HG03103 (cell line): ENCODE results near the gene TMPRSS2.

Experiments used
- ATAC-seq: cut with Tn5 transposase; IDR thresholded peaks from one replicate; pipeline ENCODE4 v1.9.1; 2021; ENCODE audit warnings: low read depth; ENCODE audit not compliant: unreplicated experiment

Gene TMPRSS2

DNA sequence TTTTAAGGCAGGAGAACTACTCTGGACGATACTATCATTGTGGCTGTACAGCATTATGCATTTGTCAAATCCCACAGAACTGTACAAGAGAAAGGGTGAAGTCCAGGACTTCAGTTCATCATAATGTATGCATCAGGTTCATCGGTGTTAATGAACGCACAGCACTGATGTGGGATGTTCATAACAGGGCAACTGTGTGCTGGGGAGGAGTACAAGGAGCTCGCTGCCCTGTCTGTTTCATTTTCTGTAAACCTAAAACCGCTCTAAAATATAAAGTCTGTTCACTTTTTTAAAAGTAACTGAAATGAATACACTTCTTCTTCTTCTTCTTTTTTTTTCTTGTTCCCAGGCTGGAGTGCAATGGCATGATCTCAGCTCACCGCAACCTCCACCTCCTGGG lies 25.0 kb downstream of the TMPRSS2 start:
- no peak for ATAC-seq

- ATAC-seq, result no peak
These were observed 25.7 kb downstream of the TMPRSS2 start for GRCh38 chr21:41482301-41482700.

DNA sequence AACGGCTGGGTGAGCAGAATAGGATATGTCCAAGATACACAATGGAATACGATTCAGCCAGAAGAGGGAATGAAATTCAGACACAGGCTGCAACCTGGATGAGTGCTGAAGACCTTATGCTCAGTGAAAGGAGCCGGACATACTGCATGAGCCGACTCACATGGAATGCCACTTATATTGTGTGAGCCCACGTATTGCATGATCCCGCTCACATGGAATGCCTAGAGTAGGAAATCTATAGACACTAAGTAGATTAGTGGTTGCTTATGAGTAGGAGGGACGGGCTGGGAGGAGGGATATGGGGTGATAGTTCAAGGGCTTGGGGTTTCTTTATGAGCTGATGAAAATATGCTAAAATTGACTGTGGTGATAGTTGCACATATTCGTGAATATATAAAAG lies 26.8 kb downstream of the TMPRSS2 start:
- no peak for ATAC-seq

DNA sequence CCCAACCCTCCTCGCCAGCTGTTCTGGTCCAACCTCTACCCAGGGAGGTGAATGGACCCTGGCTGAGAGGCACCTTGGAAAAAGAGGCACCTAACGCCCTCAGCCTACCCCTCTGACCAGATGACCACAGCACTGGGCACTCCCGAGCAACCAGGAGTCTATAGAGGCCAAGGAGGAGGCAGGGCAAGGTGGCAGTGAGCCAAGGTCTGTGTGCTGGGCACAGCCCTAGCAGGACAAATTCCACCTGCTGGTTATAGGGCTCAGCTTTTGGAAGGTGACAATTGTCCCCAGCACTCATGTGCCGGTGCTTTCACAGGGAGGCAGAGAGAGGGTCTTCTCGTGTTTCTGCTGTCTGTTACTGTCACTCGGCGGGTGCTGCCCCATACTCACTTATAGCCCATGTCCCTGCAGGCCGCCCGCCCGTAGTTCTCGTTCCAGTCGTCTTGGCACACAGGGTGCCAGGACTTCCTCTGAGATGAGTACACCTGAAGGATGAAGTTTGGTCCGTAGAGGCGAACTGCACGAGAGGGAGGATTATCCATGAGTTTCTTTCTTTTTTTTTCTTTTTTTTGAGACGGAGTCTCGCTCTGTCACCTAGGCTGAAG lies 27.8 kb downstream of the TMPRSS2 start:
- ATAC-seq, result no peak

GRCh38 chr21:41479686-41480085 lies 28.3 kb downstream of the TMPRSS2 start:
- no peak for ATAC-seq

DNA sequence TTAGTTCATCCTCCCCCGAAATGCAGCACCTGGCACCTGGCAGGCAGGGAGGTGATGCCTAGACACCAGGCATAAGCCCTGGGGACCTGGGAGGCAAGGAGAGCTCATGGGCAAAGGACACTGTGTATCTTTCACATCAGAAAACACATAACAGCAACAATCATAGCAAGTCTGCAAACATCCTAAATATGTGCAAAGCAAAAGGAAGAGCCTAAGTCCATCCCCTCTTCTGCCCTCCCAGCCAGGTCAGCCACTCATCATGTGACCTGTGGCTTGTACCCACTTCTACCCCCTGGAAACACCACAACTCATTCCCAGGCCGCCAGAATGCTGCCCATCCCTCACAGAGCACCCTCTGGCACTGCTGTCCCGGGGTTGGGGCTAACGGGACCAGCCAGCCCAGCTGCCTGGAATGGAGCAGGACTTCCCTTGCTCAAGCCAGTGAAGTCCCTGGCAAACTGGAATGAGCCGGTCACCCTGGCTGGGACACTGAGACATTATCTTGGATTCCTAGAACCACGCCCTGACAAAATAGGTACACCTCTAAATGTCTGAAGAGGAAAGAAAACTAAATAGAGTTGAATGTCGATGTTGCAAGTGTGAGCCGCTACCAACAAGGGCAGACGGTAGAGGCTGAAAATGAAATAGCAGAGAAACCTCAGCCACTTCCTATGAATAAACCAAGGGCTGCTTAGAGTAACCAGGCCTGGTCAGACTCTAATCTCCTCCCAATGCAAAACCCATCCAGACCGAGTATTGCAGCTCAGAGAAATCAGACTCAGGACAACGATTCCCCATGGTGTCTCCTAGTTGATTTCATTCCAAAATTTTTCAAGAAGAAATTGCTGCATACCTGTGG lies 29.4 kb downstream of the TMPRSS2 start:
- no peak for ATAC-seq

DNA sequence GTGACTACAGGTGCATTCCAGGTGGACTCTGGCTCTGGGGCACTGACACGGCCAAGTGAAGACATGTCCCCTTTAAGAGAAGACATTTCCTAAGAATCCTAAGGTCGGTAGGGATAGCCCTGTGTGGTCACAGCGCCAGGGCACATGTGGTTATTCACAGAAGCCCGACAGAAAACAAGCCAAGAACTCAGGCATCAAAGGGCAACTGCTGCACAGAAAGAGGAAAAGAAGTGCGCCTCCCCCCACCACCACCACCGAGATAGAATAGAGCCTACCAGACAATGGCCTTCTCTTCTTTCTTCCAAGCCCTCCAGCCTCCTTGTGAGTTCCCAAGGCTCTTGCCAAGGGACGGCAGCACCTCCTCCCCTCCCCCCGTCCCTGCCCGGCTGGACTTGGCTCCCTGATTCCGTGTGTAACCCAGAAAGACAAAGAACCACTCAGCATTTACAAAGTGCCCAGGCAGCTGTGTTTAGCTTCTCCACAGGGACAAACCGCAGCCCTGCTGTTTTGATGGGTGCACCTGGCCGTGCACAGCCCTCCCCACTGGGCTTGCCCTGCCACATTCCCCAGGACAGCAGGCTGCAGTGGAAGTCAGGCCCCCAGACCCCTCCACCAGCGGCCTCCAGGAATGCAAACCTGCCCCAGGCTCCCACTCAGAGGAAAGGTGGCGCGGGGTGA lies 30.2 kb downstream of the TMPRSS2 start:
- ATAC-seq, result no peak

- ATAC-seq, result no peak
These were observed 32.1 kb downstream of the TMPRSS2 start for GRCh38 chr21:41475714-41476420.

GRCh38 chr21:41472753-41473548 lies 35.0 kb downstream of the TMPRSS2 start:
- no peak for ATAC-seq

DNA sequence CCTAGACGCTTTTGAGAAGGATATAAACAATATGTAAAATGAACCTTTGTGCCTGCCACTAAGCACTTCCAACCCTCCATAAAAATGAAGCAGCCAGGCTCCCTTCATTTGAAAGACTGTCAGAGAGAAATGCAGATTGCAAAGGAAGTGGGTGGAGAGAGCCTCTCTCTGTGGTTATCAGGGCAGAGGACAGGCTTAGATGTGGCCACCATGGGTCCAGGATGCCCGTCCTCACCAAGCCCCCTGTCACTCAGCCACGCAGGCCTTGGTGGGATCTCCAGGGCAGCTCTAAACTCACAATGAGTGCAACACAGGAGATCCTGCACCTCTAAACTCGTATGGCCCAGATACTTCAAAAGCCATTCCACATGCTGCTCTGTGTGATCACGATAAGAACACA lies 37.9 kb downstream of the TMPRSS2 start:
- ATAC-seq, result no peak

DNA sequence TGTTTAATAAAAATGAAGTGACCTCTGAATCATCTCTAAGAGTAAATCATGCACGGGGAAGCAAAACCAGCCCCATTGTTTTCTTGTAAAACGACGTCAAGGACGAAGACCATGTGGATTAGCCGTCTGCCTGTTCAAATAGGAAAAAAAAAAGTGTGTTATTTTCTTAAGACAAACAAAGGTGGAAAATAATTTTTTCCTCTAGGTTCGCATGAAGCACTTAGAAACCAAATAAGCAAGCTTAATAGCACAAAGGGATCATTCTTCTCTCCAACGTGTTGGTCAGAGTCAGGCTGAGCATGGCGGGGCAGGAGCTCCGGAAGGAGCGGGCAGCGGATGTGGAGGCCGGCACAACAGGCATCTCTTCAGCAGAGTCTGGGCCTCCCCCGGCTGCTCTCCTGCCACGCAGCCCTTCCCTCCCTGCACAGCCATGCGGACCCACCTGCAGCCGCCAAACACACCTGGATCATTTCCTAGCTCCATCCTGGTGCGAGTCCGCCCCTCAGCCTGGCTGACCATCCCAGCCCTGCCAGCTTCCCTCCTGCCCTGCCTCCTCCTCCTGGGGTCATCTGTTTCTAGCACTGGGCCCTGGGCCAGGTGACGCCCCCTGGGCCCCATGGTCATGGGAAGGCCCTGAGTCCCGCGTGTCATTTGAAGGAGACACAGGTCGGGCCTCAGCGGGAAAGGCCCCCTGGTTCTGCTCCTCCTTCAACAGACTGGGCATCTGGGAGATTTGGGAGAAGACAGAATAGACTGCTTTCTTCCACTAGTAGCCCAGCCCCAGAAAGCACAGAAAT lies 41.7 kb downstream of the TMPRSS2 start:
- ATAC-seq, result no peak

- ATAC-seq, result no peak
These were observed 42.7 kb downstream of the TMPRSS2 start for GRCh38 chr21:41465176-41465781.

- ATAC-seq, result peak; percentile 50
These were observed 47.1 kb downstream of the TMPRSS2 start for GRCh38 chr21:41460578-41461527.

- ATAC-seq, result peak; percentile 12
These were observed 47.9 kb downstream of the TMPRSS2 start for GRCh38 chr21:41459884-41460534.

- ATAC-seq, result no peak
These were observed 49.4 kb downstream of the TMPRSS2 start for GRCh38 chr21:41458559-41458958.

DNA sequence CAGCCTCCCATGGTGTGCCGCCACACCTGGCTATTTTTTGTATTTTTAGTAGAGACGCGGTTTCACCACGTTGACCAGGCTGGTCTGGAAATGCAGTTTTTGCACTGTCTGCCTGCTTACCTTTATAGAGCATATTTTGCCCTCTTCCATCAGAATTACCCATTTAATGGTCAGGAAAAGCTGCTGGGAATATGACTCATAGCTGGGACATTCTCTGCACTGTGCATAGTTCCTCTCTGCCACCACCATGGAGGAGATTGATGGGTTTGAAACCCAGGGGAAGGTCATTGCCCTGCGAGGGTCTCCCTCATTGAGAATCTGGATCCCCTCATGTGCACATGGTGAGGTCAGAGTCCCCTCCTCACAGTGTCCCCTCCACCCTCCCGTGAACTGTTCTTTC lies 49.8 kb downstream of the TMPRSS2 start:
- ATAC-seq, result no peak

DNA sequence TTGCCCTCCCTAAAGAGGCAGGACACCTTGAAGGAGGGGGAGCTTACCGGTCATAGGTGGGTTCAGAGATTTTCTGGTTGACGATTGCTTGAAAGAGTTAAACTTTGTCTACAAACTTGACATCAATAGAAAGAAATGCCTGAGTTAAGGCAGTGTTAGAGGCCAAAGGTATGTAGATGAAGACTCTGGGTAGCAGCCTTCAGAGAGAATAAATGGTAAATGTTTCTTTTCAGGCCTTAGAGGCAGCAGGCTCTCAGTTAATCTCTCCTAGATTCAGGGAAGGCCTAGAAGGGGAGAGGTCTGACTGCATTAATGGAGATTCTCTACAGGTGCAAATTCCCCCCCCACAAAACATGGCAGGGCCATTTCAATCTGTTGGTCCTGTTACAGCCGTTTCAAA lies 54.2 kb downstream of the TMPRSS2 start:
- no peak for ATAC-seq
